Mesothelial cell of epicardium (in vitro differentiated cells): ENCODE measurements around the gene SNX13. TPM values are rescaled to one million over a fixed set of nuclear protein-coding genes. Genes with fewer than 3 reads are reported as not detected.

Experiments
- DNase-seq, 2 experiments: peaks; one replicate each; pipeline ENCODE4 v3.0.0; 2021; ENCODE audit warnings: low spot score in 2 of 2; ENCODE audit not compliant: unreplicated experiment in 2 of 2
- H3K27ac Mint-ChIP-seq: 2 replicates; pipeline ENCODE4 v1.8.0; 2021; ENCODE audit warnings: mixed read lengths
- H3K27me3 Mint-ChIP-seq: 2 replicates; pipeline ENCODE4 v1.8.0; 2021; ENCODE audit warnings: low read depth, mixed read lengths
- H3K36me3 Mint-ChIP-seq: 2 replicates; pipeline ENCODE4 v1.8.0; 2021; ENCODE audit warnings: mixed read lengths
- H3K4me1 Mint-ChIP-seq: 2 replicates; pipeline ENCODE4 v1.8.0; 2021; ENCODE audit warnings: mixed read lengths
- H3K4me3 Mint-ChIP-seq: 2 replicates; pipeline ENCODE4 v1.8.0; 2021; ENCODE audit warnings: mild to moderate bottlenecking, moderate library complexity, mixed read lengths
- H3K9me3 Mint-ChIP-seq: 2 replicates; pipeline ENCODE4 v1.8.0; 2021; ENCODE audit warnings: mixed read lengths
- CTCF ChIP-seq: fragments of 200-600 bp; sonication (generic); IDR thresholded peaks from one replicate; pipeline ENCODE4 v1.5.0; 2021; ENCODE audit warnings: antibody characterized with exemption; ENCODE audit not compliant: unreplicated experiment
- total RNA-seq: library from RNA; stranded (reverse); gene quantifications from 3 replicates; pipeline ENCODE4 v1.2.1, GENCODE V29; 2021

The SNX13 gene
- total RNA-seq, 1 donor from 2014 or later = 57.1 TPM

GRCh38 chr7:17946591-17946990, 6.3 kb upstream of the SNX13 start:
- H3K36me3 Mint-ChIP-seq = no peaks in the 10 kb centered on the region

GRCh38 chr7:17944720-17945119, 4.4 kb upstream of the SNX13 start:
- Mint-ChIP-seq H3K4me1 (peaks cover 17% of the 10 kb centered on the region), H3K4me3 (no peak overlapping the region), H3K36me3 (no peaks in the 10 kb centered on the region), H3K9me3 (no peaks in the 10 kb centered on the region), H3K27me3 (peaks cover 4% of the 10 kb centered on the region), H3K27ac (no peak overlapping the region)
- no peak for TF ChIP-seq CTCF
- no peak for DNase-seq

More at GRCh38 chr7:17946591-17946990, 6.3 kb upstream of the SNX13 start:
- H3K4me1 Mint-ChIP-seq = peaks cover 12% of the 10 kb centered on the region
- no peaks in the 10 kb centered on the region for H3K9me3 Mint-ChIP-seq
- no peak overlapping the region for H3K27ac Mint-ChIP-seq
- H3K4me3 Mint-ChIP-seq = no peak overlapping the region
- no peak for DNase-seq
- H3K27me3 Mint-ChIP-seq = peaks cover 4% of the 10 kb centered on the region
- no peak for TF ChIP-seq CTCF

GRCh38 chr7:17943006-17943405, 2.7 kb upstream of the SNX13 start:
- no peak for DNase-seq
- Mint-ChIP-seq H3K9me3 (no peaks in the 10 kb centered on the region), H3K27ac (no peak overlapping the region), H3K4me1 (peaks cover 32% of the 10 kb centered on the region), H3K4me3 (no peak overlapping the region), H3K27me3 (peaks cover 4% of the 10 kb centered on the region), H3K36me3 (no peaks in the 10 kb centered on the region)
- TF ChIP-seq CTCF = no peak

GRCh38 chr7:17942231-17942630, 1.9 kb upstream of the SNX13 start:
- Mint-ChIP-seq H3K4me3 (no peak overlapping the region), H3K9me3 (no peaks in the 10 kb centered on the region), H3K36me3 (no peaks in the 10 kb centered on the region), H3K4me1 (peaks cover 38% of the 10 kb centered on the region), H3K27ac (peak overlapping the region; percentile 82), H3K27me3 (no peaks in the 10 kb centered on the region)
- no peak for DNase-seq
- no peak for TF ChIP-seq CTCF

- Mint-ChIP-seq H3K4me1 (peaks cover 41% of the 10 kb centered on the region), H3K27me3 (no peaks in the 10 kb centered on the region), H3K4me3 (peak overlapping the region; percentile 94), H3K36me3 (no peaks in the 10 kb centered on the region), H3K9me3 (no peaks in the 10 kb centered on the region), H3K27ac (peak overlapping the region; percentile 98)
- no peak for TF ChIP-seq CTCF
- DNase-seq = no peak
These were observed 697 bp upstream of the SNX13 start for GRCh38 chr7:17940951-17941431.
